Neural cell (in vitro differentiated cells): ENCODE results near the gene OAS3. TPM values are rescaled to one million over a fixed set of nuclear protein-coding genes. Genes with fewer than 3 reads are reported as not detected.

Experiments
- H2AFZ ChIP-seq: fragments of 200-600, 300-800 bp; sonication (generic), shearing (Covaris generic); 2 replicates; pipeline ENCODE4 v1.6.0; 2014; ENCODE audit warnings: low read depth, mild to moderate bottlenecking, antibody characterized with exemption, low read length, moderate library complexity
- H3F3A ChIP-seq: fragments of 200-600 bp; shearing (Covaris generic); 2 replicates; pipeline ENCODE4 v1.6.1; 2016; ENCODE audit warnings: mild to moderate bottlenecking, moderate library complexity, mixed read lengths, antibody characterized with exemption, low read length; ENCODE audit not compliant: insufficient read depth, poor library complexity, severe bottlenecking
- H3K27ac ChIP-seq: fragments of 200-600, 300-800 bp; sonication (generic), shearing (Covaris generic); 2 replicates; pipeline ENCODE4 v1.5.1; 2014; ENCODE audit warnings: mild to moderate bottlenecking, low read length, moderate library complexity
- H3K27me3 ChIP-seq: fragments of 300-800, 200-600 bp; sonication (generic), shearing (Covaris generic); 2 replicates; pipeline ENCODE4 v1.6.0; 2014; ENCODE audit warnings: mild to moderate bottlenecking, low read depth, low read length, moderate library complexity; ENCODE audit not compliant: insufficient read depth
- H3K36me3 ChIP-seq: fragments of 300-800, 200-600 bp; sonication (generic), shearing (Covaris generic); 2 replicates; pipeline ENCODE4 v1.5.1; 2014; ENCODE audit warnings: mild to moderate bottlenecking, antibody characterized with exemption, low read length, moderate library complexity; ENCODE audit not compliant: insufficient read depth
- H3K4me2 ChIP-seq: fragments of 300-800, 200-600 bp; sonication (generic), shearing (Covaris generic); 2 replicates; pipeline ENCODE4 v1.6.0; 2014; ENCODE audit warnings: mild to moderate bottlenecking, low read length
- H3K4me3 ChIP-seq: fragments of 300-800, 200-600 bp; sonication (generic), shearing (Covaris generic); 2 replicates; pipeline ENCODE4 v1.5.1; 2014; ENCODE audit warnings: mild to moderate bottlenecking, low read length, moderate library complexity
- H3K79me2 ChIP-seq: fragments of 200-600 bp; shearing (Covaris generic); replicated peaks from 2 replicates; pipeline ENCODE4 v1.6.0; 2014; ENCODE audit warnings: mild to moderate bottlenecking, low read length, moderate library complexity; ENCODE audit not compliant: insufficient read depth
- H3K9ac ChIP-seq: fragments of 300-800, 200-600 bp; sonication (generic), shearing (Covaris generic); 2 replicates; pipeline ENCODE4 v1.6.1; 2016; ENCODE audit warnings: mild to moderate bottlenecking, low read length, mixed read lengths
- H3K9me2 ChIP-seq: fragments of 200-600 bp; shearing (Covaris generic); 2 replicates; pipeline ENCODE4 v1.6.1; 2016; ENCODE audit warnings: mild to moderate bottlenecking, low read length, mixed read lengths; ENCODE audit not compliant: insufficient read depth
- H3K9me3 ChIP-seq: fragments of 200-600, 300-800 bp; sonication (generic), shearing (Covaris generic); 2 replicates; pipeline ENCODE4 v1.6.1; 2016; ENCODE audit warnings: mild to moderate bottlenecking, mixed run types, low read length, moderate library complexity, mixed read lengths
- H4K20me1 ChIP-seq: fragments of 200-600 bp; shearing (Covaris generic); 2 replicates; pipeline ENCODE4 v1.6.1; 2016; ENCODE audit warnings: mild to moderate bottlenecking, mixed run types; ENCODE audit not compliant: insufficient read depth
- CTCF ChIP-seq: fragments of 450-650 bp; IDR thresholded peaks from 2 replicates; pipeline ENCODE4 v1.5.1; 2014; ENCODE audit warnings: antibody characterized with exemption, mild to moderate bottlenecking, moderate library complexity; ENCODE audit not compliant: poor library complexity, severe bottlenecking
- EP300 ChIP-seq: fragments of 450-650 bp; conservative IDR thresholded peaks from 2 replicates; pipeline ENCODE4 v1.6.1; 2014; ENCODE audit warnings: antibody characterized with exemption, mild to moderate bottlenecking, moderate library complexity; ENCODE audit not compliant: poor library complexity, severe bottlenecking
- EZH2 ChIP-seq: fragments of 200-600, 300-800 bp; shearing (Covaris generic), sonication (generic); IDR thresholded peaks from 2 replicates; pipeline ENCODE4 v1.6.1; 2014; ENCODE audit warnings: antibody characterized with exemption, low read length, borderline replicate concordance, mild to moderate bottlenecking; ENCODE audit not compliant: insufficient read depth, poor library complexity, severe bottlenecking
- MXI1 ChIP-seq: fragments of 450-650 bp; conservative IDR thresholded peaks from 2 replicates; pipeline ENCODE4 v1.6.1; 2014; ENCODE audit warnings: antibody characterized with exemption, mild to moderate bottlenecking; ENCODE audit not compliant: poor library complexity, severe bottlenecking
- POLR2AphosphoS5 ChIP-seq: IDR thresholded peaks from 2 replicates; pipeline ENCODE4 v1.6.1; 2012
- RAD21 ChIP-seq: fragments of 450-650 bp; conservative IDR thresholded peaks from 2 replicates; pipeline ENCODE4 v1.6.1; 2014; ENCODE audit warnings: antibody characterized with exemption, mild to moderate bottlenecking, moderate library complexity
- REST ChIP-seq: IDR thresholded peaks from 2 replicates; pipeline ENCODE4 v1.6.1; 2012; ENCODE audit warnings: borderline replicate concordance
- SMC3 ChIP-seq: fragments of 450-650 bp; conservative IDR thresholded peaks from 2 replicates; pipeline ENCODE4 v1.6.1; 2014; ENCODE audit warnings: antibody characterized with exemption, mild to moderate bottlenecking, moderate library complexity; ENCODE audit not compliant: poor library complexity
- TAF1 ChIP-seq: IDR thresholded peaks from 2 replicates; pipeline ENCODE4 v1.6.1; 2012; ENCODE audit warnings: low read depth
- polyA plus RNA-seq: library from polyadenylated mRNA; depleted of rRNA; stranded (reverse); fragments of >200 nt; gene quantifications from 2 replicates; pipeline ENCODE4 v1.2.3, GENCODE V29; 2014

The OAS3 gene
- polyA plus RNA-seq, 1 donor from 2014 or later = not detected

GRCh38 chr12:112944024-112944690, 5.9 kb downstream of the OAS3 start:
- no peaks in the 10 kb centered on the region for H3K36me3 ChIP-seq
- H2AFZ ChIP-seq = no peak overlapping the region
- H3K9ac ChIP-seq = no peak overlapping the region

GRCh38 chr12:112945515-112945914, 7.2 kb downstream of the OAS3 start:
- Histone ChIP-seq H3K4me2 (no peak overlapping the region), H3K9me2 (no peaks in the 10 kb centered on the region), H3K36me3 (no peaks in the 10 kb centered on the region), H3K27me3 (no peaks in the 10 kb centered on the region), H3K27ac (no peak overlapping the region), H3F3A (no peaks in the 10 kb centered on the region), H4K20me1 (no peaks in the 10 kb centered on the region), H3K4me3 (no peak overlapping the region), H3K9me3 (no peaks in the 10 kb centered on the region), H2AFZ (no peak overlapping the region), H3K9ac (no peak overlapping the region), H3K79me2 (no peaks in the 10 kb centered on the region)
- TF ChIP-seq EP300 = no peak
- no peak for TF ChIP-seq REST
- no peak for TF ChIP-seq SMC3
- no peak for TF ChIP-seq EZH2
- no peak for TF ChIP-seq CTCF
- TF ChIP-seq MXI1 = no peak
- no peak for TF ChIP-seq POLR2AphosphoS5
- no peak for TF ChIP-seq TAF1
- TF ChIP-seq RAD21 = no peak

More at GRCh38 chr12:112944024-112944690, 5.9 kb downstream of the OAS3 start:
- H3K9me3 ChIP-seq = no peaks in the 10 kb centered on the region
- no peaks in the 10 kb centered on the region for H3F3A ChIP-seq
- H3K79me2 ChIP-seq = no peaks in the 10 kb centered on the region
- no peaks in the 10 kb centered on the region for H4K20me1 ChIP-seq
- TF ChIP-seq CTCF (no peak), POLR2AphosphoS5 (no peak), RAD21 (no peak), MXI1 (no peak), EZH2 (no peak), EP300 (no peak), SMC3 (no peak), TAF1 (no peak)
- H3K4me3 ChIP-seq = no peak overlapping the region
- no peak overlapping the region for H3K27ac ChIP-seq
- no peaks in the 10 kb centered on the region for H3K27me3 ChIP-seq
- no peaks in the 10 kb centered on the region for H3K9me2 ChIP-seq
- H3K4me2 ChIP-seq = no peak overlapping the region
